Measurements from ENCODE around the gene CDC14C. TPM values are rescaled to one million over a fixed set of nuclear protein-coding genes. Genes with fewer than 3 reads are reported as not detected.
"Not testable (repeated sequence)": the region's sequence is repeated elsewhere in the genome, so short reads cannot be mapped to it uniquely, and the experiment has no call there.

Gene CDC14C
- total and polyA plus RNA-seq, 2 of the 4 experiments (the other 2 are of a cell fraction), result under 0.01 TPM; not detected in 1

GRCh38 chr7:48905686-48906085 is 18.7 kb upstream of the CDC14C start:
- H2BK5ac ChIP-seq (ENCODE audit: low read depth, low read length, poor library complexity, severe bottlenecking); H3K27ac ChIP-seq (ENCODE audit: insufficient read depth, low read length); H2BK120ac ChIP-seq (ENCODE audit: low read depth, low read length); H3K4me2 ChIP-seq (ENCODE audit: low read depth, low read length); intact Hi-C loops (cut with micrococcal nuclease); H2BK15ac ChIP-seq (ENCODE audit: low read depth, low read length); H4K91ac ChIP-seq (ENCODE audit: insufficient read depth, low read depth, low read length); dilution Hi-C loops (cut with HindIII; ENCODE audit: low sequenced_read_pairs, unreplicated experiment); H3K4me1 ChIP-seq (ENCODE audit: control insufficient read depth, insufficient read depth, low read length); H3K9me1 ChIP-seq (ENCODE audit: insufficient read depth, low read length); H4K5ac ChIP-seq (ENCODE audit: low read depth, low read length); CTCF ChIA-PET; H3K14ac ChIP-seq (replicated peaks; ENCODE audit: low read depth, low read length); H3K36me3 ChIP-seq (ENCODE audit: control insufficient read depth, insufficient read depth, low read length); H3K79me1 ChIP-seq (ENCODE audit: low read depth in 1 of 2, low read length in 2 of 2); H3K9me3 ChIP-seq (ENCODE audit: control insufficient read depth, insufficient read depth, low read length); H3K4ac ChIP-seq (ENCODE audit: low read depth, low read length); DNase-seq; H3K9ac ChIP-seq (ENCODE audit: low read depth, low read length); H3K4me3 ChIP-seq (ENCODE audit: insufficient read depth, low read depth, low read length); BruUV-seq (replicated peaks); in situ Hi-C loops (cut with MboI; ENCODE audit: low sequenced_read_pairs); ATAC-seq (ENCODE audit: low read depth); H3K56ac ChIP-seq (ENCODE audit: extremely low read depth, insufficient read depth, low read length); POLR2A ChIA-PET (ENCODE audit: unreplicated experiment); H2AK9ac ChIP-seq (replicated peaks; ENCODE audit: low read depth, low read length, poor library complexity); H4K8ac ChIP-seq (ENCODE audit: low read depth in 2 of 2, low read length in 2 of 2); H2AK5ac ChIP-seq (ENCODE audit: low read depth, low read length); H2BK20ac ChIP-seq (ENCODE audit: low read depth, low read length); H3K18ac ChIP-seq (ENCODE audit: low read depth, low read length); H3K27me3 ChIP-seq (ENCODE audit: control insufficient read depth, insufficient read depth, low read length); H4K20me1 ChIP-seq (ENCODE audit: insufficient read depth, low read length); H2AFZ ChIP-seq (replicated peaks; ENCODE audit: low read length, poor library complexity); H3K23ac ChIP-seq (ENCODE audit: low read depth, low read length): not testable (repeated sequence)
- 72% methylated on average over 3 of the region's 6 CpGs; no CpG with 5 or more reads in 1 of the 2 experiments for WGBS, 2 experiments (ENCODE audit: extremely low coverage in 2 of 2, insufficient read length in 1 of 2)

GRCh38 chr7:48909887-48910286 is 14.5 kb upstream of the CDC14C start:
- H3K14ac ChIP-seq (replicated peaks; ENCODE audit: low read depth, low read length); H2BK15ac ChIP-seq (ENCODE audit: low read depth, low read length); in situ Hi-C loops (cut with MboI; ENCODE audit: low sequenced_read_pairs); intact Hi-C loops (cut with micrococcal nuclease); H3K4me2 ChIP-seq (ENCODE audit: low read depth, low read length); H4K5ac ChIP-seq (ENCODE audit: low read depth, low read length); H4K8ac ChIP-seq (ENCODE audit: low read depth in 2 of 2, low read length in 2 of 2); POLR2A ChIA-PET (ENCODE audit: unreplicated experiment); H3K9me1 ChIP-seq (ENCODE audit: insufficient read depth, low read length); H2BK120ac ChIP-seq (ENCODE audit: low read depth, low read length); ATAC-seq (ENCODE audit: low read depth); H3K4me1 ChIP-seq (ENCODE audit: control insufficient read depth, insufficient read depth, low read length); H3K56ac ChIP-seq (ENCODE audit: extremely low read depth, insufficient read depth, low read length); CTCF ChIA-PET; DNase-seq; H3K79me1 ChIP-seq (ENCODE audit: low read depth in 1 of 2, low read length in 2 of 2); H4K20me1 ChIP-seq (ENCODE audit: insufficient read depth, low read length); H2BK20ac ChIP-seq (ENCODE audit: low read depth, low read length); H4K91ac ChIP-seq (ENCODE audit: insufficient read depth, low read depth, low read length); H3K4ac ChIP-seq (ENCODE audit: low read depth, low read length); dilution Hi-C loops (cut with HindIII; ENCODE audit: low sequenced_read_pairs, unreplicated experiment); H2BK5ac ChIP-seq (ENCODE audit: low read depth, low read length, poor library complexity, severe bottlenecking); BruUV-seq (replicated peaks); H3K4me3 ChIP-seq (ENCODE audit: insufficient read depth, low read depth, low read length); H3K36me3 ChIP-seq (ENCODE audit: control insufficient read depth, insufficient read depth, low read length); H3K18ac ChIP-seq (ENCODE audit: low read depth, low read length); H3K27ac ChIP-seq (ENCODE audit: insufficient read depth, low read length); H3K27me3 ChIP-seq (ENCODE audit: control insufficient read depth, insufficient read depth, low read length); H3K9ac ChIP-seq (ENCODE audit: low read depth, low read length); H2AK9ac ChIP-seq (replicated peaks; ENCODE audit: low read depth, low read length, poor library complexity); H2AFZ ChIP-seq (replicated peaks; ENCODE audit: low read length, poor library complexity); H3K9me3 ChIP-seq (ENCODE audit: control insufficient read depth, insufficient read depth, low read length); H3K23ac ChIP-seq (ENCODE audit: low read depth, low read length); H2AK5ac ChIP-seq (ENCODE audit: low read depth, low read length): not testable (repeated sequence)
- no CpG with 5 or more reads among the region's 5 CpGs for WGBS, 2 experiments (ENCODE audit: extremely low coverage in 2 of 2, insufficient read length in 1 of 2)

Data from IMR-90 (cell line).